GM18517 (cell line): Measurements from ENCODE around the gene SLC9B2.

Experiments used
- ATAC-seq: cut with Tn5 transposase; IDR thresholded peaks from one replicate; pipeline ENCODE4 v1.9.1; 2021; ENCODE audit warnings: mild to moderate bottlenecking, moderate library complexity; ENCODE audit not compliant: unreplicated experiment

The SLC9B2 gene

DNA sequence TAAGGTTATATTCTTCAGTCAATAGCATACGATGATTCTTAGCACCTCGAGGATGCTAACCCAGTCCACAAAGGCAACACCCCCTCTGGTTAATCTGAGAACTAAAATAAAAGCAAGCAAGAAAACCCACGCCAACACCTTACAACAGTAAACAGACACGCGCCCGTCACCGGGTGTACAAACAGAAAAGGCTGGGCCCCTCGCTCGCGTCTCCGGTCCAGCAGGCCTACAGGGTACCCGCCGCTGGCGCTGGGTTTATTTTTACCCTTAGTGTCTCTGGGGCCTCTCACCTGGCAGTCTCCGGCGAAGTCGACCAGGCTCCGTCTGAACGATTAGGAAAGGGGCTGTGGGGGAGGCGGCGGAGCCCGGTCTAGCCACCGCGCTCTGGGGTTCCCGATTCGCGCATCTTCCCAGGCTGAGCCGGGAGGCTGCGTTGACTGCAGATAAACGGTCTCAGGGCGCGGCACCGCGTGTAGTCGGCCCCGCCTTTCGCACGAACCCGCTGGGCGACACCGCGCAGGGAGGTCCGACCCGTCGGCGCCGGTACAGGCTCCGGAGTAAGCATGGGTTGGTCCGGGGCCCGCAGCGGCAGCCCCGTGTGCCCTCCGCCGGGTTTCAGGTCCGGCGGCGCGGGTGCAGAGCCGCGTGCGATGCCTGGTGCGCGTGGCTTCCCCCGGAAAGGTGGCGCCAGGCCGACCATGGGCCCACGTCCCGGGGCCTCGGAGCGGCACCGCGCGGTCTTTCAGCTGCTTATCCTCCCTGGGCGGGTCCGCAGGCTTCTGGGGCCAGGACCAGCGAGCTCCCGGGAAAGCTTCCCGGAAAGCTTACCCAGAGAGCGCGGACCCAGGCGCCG lies 441 bp downstream of the SLC9B2 start:
- ATAC-seq = peak; percentile 60

DNA sequence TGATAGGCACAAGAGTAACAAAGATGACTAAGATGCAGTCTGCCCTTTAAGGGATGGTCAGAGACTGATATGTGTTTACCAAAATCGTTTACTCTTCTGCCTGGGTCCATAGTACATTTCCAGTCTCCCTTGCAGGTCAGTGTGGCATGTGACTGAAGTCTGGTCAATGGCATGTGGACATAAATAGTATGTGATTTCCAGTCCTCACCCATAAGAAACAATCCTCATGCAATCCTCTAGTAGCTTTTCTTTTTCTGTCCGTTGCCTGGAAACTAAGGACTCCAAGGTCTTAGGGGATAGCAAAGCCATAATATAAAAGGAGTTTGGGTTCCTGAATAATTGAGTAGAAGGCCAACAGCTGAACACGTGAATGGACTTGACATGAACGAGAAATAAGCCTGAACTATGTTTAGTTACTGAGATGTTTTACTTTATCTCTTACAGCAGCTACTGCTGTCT lies 1.1 kb downstream of the SLC9B2 start:
- peak; percentile 1 for ATAC-seq

DNA sequence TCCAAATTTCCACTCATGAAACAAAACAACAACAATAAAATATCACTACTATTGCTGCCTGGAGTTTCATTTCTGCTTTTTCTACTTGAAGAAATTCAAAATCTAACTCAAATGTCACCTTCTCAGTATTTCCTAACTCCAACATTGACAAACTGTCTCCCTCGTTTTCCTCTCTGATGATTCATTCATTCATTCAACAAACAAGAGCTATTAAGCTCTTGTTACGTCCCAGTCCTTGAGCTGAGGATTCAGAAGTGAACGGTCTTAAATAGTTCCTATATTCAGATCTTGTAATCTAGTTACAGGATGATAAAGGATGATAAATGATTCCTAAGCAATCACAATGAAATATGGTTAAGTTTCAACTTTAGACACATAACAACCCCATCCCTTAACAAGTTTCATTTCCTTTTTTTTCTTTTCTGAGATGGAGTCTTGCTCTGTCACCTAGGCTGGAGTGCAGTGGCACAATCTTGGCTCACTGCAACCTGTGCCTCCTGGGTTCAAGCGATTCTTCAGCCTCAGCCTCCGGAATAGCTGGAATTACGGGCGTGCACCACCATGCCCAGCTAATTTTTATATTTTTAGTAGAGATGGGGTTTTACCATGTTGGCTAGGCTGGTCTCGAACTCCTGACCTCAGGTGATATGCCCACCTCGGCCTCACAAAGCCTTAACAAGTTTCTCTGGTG lies 1.7 kb downstream of the SLC9B2 start:
- peak; percentile 43 for ATAC-seq

DNA sequence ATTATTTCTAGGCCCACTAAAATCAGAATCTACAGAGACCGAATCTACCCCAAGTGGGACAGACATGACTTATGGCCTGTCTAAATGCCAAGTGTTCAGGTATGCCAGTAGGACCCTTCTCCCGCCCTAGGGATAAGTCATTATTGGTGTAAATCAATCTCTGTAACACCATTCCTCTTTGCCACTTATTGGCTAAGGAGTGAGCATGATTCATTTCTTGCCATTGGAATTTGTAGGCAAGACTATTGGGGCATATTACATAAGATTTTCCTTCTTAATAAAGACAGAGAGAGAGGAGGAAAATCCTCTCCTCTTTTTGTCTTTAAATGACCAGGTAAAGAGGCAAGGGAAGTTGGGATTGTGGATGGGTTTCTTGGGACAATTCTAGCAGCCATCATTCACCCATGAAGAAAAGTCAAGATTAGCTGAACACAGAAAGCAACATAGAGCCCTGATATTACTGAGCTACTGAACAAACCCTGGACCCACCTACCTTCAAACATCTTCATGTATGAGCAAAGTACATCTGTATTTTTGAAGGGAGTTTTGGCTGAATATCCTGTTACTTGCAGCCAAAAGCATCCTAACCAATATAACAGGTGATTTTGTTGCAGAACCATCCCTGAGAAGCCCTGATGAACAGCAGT lies 2.6 kb downstream of the SLC9B2 start:
- ATAC-seq = no peak

DNA sequence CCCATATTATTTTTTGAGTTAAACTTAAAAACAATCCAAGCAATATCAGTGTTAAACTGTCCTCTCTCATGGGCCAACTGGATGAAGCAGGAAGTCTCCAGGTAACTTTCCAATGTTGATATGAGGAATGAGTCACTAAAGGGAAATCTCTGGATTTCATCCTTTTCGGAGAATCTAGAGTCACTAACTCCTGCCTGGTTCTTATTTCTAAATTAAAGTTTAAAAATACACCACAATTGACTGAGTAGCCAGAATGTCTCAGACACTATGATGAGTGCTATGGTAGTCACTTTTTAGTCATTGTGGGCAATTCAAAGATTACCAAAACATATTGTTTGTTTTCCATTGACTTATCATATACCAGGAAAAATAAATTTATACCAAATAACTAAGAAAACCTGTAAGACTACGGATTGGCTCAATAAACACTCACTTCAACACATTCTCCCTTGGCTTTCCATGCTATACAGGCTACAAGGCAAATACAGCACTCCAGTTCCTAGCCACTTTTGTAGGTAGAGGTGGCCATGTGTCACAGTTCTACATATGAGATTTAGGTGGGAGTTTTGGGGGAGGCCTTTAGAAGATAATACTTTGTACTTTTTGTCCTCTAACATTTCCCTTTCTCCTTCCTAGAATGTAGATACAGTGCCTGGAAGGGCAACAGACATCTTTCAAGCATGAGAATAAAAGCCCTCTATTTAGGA lies 8.6 kb downstream of the SLC9B2 start:
- ATAC-seq = no peak

DNA sequence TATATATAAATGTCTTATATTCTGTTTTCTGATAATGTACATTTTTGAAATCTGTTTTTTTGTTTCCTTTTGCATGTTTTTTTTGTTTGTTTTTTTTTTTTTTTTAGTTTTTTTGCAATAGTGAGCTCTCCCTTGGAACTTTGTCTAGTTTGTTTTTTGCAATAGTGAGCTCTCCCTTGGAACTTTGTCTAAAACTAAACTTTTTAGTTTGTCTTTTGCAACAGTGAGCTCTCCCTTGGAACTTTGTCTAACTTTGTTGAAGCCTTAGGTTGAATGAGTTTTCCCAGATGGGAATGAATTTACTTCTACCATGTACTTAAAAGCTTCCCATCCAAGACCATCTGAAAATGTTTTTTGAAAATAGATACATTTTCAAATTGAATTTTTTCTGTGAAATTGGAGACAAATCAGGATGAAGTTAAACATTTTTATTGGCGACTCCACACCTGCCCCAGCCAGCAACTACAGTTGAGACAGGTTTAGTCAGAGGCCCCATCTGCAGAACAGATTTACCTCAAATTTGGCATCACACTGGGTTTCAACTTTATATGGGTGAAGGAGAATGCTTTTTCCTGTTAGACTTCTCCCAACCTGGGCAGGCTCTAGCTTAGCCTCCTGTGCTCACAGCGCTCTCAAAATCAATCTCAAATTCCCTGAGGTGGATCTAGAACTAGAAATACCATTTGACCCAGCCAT lies 16.0 kb downstream of the SLC9B2 start:
- ATAC-seq = no peak

DNA sequence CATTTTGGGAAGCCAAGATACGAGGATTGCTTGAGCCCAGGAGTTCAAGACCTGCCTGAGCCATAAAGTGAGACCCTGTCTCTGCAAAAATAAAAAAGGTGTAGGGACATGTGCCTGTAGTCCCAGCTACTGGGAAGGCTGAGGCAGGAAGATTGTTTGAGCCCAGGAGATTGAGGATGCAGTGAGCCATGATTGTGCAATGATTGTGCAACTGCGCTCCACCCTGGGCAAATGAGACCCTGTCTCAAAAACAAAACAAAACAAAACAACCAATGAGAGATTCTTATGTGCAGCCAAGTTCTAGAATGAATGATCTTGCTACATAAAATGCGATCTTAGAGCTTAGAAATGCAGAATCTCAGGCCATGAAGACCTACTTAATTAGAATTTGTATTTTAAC lies 22.5 kb downstream of the SLC9B2 start:
- no peak for ATAC-seq

DNA sequence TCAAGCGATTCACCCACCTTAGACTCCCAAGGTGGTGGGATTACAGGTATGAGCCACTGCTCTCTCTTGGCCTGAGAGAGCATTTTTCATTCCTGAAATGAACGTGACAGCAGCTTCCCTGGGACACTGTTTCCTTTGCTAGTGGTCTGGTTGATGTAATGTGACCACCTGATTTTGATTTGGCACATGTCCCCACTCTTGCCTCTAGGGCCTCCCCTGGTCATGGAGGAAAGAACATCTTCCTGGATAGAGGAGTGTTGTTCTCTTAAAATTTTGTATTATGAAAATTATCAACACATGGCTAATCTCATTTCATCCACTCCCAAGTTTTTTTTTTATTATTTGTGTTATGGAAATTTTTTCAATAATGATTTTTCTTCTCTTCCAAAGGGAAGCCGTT lies 23.8 kb downstream of the SLC9B2 start:
- ATAC-seq = no peak

DNA sequence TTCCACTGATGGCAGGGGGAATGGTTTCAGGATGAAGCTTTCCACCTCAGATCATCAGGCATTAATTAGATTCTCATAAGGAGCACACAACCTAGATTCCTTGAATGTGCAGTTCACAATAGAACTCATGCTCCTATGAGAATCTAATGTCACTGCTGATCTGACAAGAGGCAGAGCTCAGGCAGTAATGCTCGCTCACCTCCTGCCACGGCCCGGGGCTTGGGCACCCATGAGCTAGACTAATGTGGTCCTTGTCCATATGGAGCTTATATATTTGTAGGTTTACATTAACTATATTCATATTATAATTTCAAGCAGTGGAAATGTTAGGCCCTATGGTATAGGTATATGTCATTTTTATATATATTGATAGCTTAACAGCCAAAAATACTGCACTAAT lies 24.4 kb downstream of the SLC9B2 start:
- ATAC-seq = no peak

DNA sequence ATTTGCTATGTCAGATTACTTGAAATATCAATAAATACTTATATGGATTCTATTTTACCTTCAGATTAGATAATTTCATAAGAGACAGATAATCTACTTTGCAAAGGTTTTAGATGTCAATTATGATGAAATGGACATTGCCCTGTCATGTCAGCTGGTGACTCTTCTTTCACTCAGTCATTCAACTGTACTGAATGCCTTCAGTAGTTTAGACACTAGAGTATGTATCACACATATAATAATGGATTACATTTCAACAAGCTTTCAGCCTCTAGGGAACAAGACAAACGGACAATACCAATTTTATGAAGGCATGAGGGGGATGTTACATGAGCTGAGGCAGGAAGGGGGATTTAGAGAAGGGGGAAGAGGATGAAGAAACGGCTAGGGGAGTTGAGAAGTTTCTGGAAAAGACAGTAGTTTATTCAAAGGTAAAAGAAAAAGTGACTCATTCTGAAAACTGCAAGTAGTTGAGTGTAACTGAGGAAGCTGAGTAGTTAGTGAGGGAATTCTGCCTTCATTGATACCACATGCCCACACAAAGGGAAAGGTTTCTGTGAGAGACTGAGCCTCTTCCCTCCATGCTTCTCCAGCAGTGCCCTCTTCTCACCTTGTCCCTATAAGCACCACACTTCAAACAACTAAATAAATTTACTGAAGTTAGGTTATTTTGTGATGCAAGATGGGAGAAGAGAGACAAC lies 25.7 kb downstream of the SLC9B2 start:
- no peak for ATAC-seq

DNA sequence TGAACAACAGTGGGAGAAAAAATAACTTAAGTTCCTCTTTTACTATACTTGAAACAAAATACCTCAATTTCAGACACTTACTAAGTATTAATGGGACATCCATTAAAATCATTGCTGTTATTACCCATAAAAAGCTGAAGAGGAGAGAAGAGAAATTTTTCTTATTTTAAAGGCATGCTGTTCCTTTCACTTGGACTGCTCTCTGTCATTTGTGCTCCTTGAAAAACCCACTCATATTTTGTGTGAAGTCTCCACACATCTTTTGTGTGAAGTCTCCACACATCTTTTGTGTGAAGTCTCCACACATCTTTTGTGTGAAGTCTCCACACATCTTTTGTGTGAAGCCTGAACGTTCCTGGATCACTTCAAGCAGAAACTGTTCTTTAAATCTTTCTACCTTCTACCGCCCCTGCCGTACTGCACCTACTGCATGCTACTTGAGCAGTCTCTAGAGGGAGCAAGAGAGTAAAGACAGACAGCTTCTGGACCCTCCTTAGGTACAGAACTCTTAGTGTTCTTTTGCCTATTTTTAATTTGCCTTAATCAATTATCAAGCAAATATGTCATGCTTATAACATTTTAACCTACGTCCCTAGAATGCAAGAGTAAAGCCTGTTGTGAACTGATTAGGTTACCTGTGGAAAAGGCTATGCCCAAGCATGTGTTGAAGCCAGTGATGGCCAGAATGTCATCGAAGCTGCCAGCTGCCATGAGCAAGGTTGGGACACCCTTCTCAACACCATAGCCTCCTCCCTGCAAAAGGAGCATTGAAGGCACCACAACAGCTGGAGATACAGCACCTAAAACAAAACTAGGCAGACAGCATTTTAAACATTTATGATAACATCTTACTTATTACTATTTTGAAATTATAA lies 29.9 kb downstream of the SLC9B2 start:
- peak; percentile 92 for ATAC-seq

DNA sequence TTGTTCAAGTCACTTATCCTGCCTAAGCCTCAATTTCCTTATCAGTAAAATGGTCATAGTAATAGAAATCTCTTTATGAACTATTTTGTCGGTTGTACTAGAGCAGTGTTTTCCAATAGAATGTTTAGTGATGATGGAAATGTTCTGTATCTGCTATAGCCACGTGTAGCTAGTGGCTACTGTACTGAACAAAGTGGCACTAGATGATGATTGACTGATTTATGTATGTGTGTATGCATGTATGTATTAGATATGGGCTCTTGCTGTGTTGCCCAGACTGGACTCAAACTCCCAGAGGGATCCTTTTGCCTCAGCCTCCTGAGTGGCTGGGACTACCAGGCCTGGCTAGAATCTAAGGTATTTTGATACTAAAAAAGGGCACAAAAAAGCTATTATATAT lies 32.4 kb downstream of the SLC9B2 start:
- ATAC-seq = no peak

DNA sequence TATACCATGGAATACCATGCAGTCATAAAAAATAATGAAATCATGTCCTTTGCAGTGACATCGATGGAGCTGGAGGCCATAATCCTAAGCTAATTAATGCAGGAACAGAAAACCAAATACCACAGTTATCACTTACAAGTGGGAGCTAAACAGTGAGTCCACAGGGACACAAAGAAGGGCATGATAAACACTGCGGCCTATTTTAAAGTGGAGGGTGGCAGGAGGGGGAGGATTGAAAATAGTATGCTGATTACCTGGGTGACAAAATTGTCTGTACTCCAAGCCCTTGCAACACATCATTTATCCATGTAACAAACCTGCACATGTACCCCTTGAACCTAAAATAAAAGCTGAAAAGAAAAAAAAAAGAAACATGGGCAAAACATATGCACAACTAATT lies 40.4 kb downstream of the SLC9B2 start:
- ATAC-seq = no peak

DNA sequence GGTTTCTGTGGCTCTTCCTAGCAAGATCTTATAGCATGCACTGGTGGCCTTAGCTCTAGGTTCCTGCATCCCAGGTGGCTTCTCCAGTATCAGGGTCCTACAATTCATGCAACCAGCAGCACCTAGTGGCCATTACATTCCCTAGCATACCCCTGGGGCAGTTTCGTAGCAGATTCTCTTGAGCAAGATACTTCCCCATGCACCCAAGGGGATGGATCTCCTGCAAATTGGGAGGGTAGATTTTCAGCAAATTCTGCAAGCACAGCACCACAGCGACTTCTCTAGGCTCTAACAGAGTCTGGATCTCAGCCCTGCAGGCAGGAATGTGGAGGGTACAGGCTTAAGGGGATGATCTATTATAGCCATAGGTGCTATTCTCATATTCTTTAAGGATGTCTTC lies 44.0 kb downstream of the SLC9B2 start:
- ATAC-seq = peak; percentile 60

DNA sequence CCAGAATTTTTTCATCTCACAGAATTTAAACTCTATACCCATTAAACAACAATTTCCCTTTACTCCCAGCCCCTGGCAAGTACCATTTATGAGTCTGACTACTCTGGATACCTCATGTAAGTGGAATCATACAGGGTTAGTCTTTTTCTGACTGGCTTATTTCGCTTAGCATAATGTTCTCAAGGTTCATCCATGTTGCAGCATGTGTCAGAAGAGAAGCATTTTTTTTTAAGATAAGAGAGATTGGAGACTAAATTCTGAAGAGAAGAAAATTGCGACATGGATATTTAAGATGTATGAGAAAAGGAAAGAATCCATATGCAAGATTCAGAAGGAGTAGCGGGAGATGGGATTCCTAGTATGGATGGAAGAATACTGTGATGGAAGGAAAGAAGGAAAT lies 45.8 kb downstream of the SLC9B2 start:
- ATAC-seq = no peak

DNA sequence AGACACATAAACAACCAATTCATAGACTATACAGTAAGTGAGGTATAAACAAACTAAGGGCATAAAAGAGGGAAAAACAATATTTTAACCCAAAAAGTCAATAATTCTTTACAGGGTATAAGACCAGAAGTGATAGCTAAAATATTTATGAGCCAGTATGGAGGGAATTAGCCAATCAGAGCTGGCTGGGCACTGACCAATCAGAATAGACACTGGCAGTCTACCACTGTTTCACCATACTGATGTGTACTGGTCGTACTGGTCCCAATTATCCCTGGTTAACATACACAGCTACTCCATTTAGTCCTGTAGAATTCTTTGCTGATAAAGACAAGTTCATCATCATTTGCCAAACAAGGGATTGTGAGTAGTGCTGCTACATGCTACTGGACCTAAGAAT lies 47.3 kb downstream of the SLC9B2 start:
- no peak for ATAC-seq

DNA sequence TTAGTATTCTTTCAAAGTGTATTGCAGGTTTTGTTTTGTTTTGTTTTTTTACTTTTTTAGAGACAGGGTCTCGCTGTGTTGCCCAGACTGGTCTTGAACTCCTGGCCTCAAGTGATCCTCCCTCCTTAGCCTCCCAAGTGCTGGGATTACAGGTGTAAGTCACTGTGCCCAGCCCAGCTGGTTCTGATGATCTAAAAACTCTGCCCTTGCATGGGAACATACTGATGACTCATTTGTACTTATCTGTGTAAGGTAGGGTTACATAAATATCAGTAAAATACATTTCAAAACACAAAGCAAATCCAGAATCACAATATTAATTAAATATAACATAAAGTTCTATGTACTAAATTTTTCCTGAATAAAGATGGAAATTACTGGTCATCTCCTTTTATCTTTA lies 49.7 kb downstream of the SLC9B2 start:
- ATAC-seq = no peak

DNA sequence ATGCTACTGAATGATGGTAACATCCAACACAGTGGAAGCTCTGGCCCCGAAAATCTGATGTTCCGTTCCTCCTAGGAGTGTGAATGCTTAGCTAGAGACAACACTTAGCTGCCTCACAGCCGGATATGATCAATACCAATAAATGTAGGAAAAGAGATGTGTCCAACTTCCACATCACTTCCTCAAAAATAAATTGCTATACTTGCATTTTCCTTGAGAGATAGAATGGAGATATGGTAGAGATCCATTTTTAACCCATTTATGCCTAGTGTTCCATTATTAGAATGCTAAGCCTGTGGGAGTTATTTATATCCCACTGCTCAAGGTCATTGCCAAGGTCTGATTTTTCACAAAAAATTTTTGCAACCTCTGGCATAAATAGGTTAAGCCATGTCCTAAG lies 51.6 kb downstream of the SLC9B2 start:
- ATAC-seq = no peak

DNA sequence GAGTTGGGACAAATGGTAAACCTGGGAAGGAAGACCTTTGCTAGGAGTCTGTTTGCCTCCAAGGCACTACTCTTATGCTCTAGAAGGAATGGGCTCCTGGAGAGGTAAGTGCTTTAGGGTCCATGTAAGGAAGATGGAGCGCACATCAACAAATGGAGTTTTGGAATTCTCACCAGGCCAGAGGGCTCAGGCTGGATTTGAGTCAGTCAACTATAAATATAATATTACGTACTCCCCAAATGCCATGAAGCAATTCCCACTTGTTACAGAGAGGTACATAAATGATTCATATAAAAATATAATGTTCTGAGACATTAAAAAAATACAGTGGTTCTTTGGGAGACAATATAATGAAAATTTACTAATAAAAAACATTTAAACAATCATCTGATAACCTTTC lies 55.4 kb downstream of the SLC9B2 start:
- no peak for ATAC-seq
